WTC11 (cell line): ENCODE results near the gene PIAS2.

Experiments
- CTCF ChIP-seq: fragments of 200-600 bp; IDR thresholded peaks from 2 replicates; pipeline ENCODE4 v1.8.0; 2022; ENCODE audit warnings: antibody characterized with exemption
- PRDM15 ChIP-seq: sonication (generic); formaldehyde crosslinking; IDR thresholded peaks from 2 replicates; pipeline ENCODE4 v1.8.0; 2022; ENCODE audit warnings: missing genetic modification reagents

GRCh38 chr18:46842583-46842982 lies 74.7 kb downstream of the PIAS2 start:
- no peak for TF ChIP-seq PRDM15 (CRISPR knock-in tag)
- no peak for TF ChIP-seq CTCF
